SU-DHL-6 (cell line): ENCODE results near the gene RBM28.

ENCODE experiments used
- H2AFZ ChIP-seq: fragments of 200-600 bp; sonication (generic); 2 replicates; pipeline ENCODE4 v1.6.1; 2014; ENCODE audit warnings: low read depth, mild to moderate bottlenecking, moderate library complexity, mixed read lengths, antibody characterized with exemption, low read length; ENCODE audit not compliant: severe bottlenecking
- H3F3A ChIP-seq: fragments of 200-600 bp; shearing (Covaris generic); 2 replicates; pipeline ENCODE4 v1.6.0; 2016; ENCODE audit warnings: antibody characterized with exemption, mild to moderate bottlenecking; ENCODE audit not compliant: insufficient read depth
- H3K27ac ChIP-seq: fragments of 200-600 bp; sonication (generic); 2 replicates; pipeline ENCODE4 v1.5.1; 2016; ENCODE audit warnings: low read depth, mild to moderate bottlenecking, low read length, moderate library complexity, mixed read lengths
- H3K27me3 ChIP-seq: fragments of 200-600 bp; sonication (generic), shearing (Covaris generic); 2 replicates; pipeline ENCODE4 v1.6.0; 2014; ENCODE audit warnings: mild to moderate bottlenecking, low read length
- H3K36me3 ChIP-seq: fragments of 200-600 bp; sonication (generic); 2 replicates; pipeline ENCODE4 v1.6.1; 2014; ENCODE audit warnings: mild to moderate bottlenecking, low read length, mixed read lengths
- H3K4me2 ChIP-seq: fragments of 300-600, 200-600 bp; shearing (Covaris generic), sonication (generic); 2 replicates; pipeline ENCODE4 v1.6.0; 2014; ENCODE audit warnings: low read length, low read depth, mild to moderate bottlenecking; ENCODE audit not compliant: poor library complexity, severe bottlenecking
- H3K4me3 ChIP-seq: fragments of 200-600 bp; sonication (generic); 2 replicates; pipeline ENCODE4 v1.5.1; 2014; ENCODE audit warnings: antibody characterized with exemption, low read length, mild to moderate bottlenecking, mixed read lengths; ENCODE audit not compliant: insufficient read depth, poor library complexity, severe bottlenecking
- H3K79me2 ChIP-seq: fragments of 200-600 bp; sonication (generic); 2 replicates; pipeline ENCODE4 v1.6.1; 2014; ENCODE audit warnings: mild to moderate bottlenecking, low read length, moderate library complexity; ENCODE audit not compliant: insufficient read depth
- H3K9ac ChIP-seq: fragments of 200-600 bp; sonication (generic); 2 replicates; pipeline ENCODE4 v1.7.0; 2014; ENCODE audit warnings: mild to moderate bottlenecking, low read length
- H3K9me2 ChIP-seq: fragments of 200-600 bp; sonication (generic); replicated peaks from 2 replicates; pipeline ENCODE4 v1.6.1; 2014; ENCODE audit warnings: low read length; ENCODE audit not compliant: insufficient read depth
- H3K9me3 ChIP-seq: fragments of 200-600 bp; sonication (generic); 2 replicates; pipeline ENCODE4 v1.6.1; 2014; ENCODE audit warnings: low read length, mixed read lengths; ENCODE audit not compliant: insufficient read depth
- H4K20me1 ChIP-seq: fragments of 200-600 bp; sonication (generic); 2 replicates; pipeline ENCODE4 v1.6.1; 2014; ENCODE audit warnings: low read depth, mild to moderate bottlenecking, antibody characterized with exemption, low read length, moderate library complexity, mixed read lengths
- CTCF ChIP-seq: fragments of 200-600 bp; sonication (generic); IDR thresholded peaks from one replicate; pipeline ENCODE4 v1.5.1; 2017; ENCODE audit warnings: antibody characterized with exemption, mild to moderate bottlenecking, low read length, moderate library complexity; ENCODE audit not compliant: insufficient read depth, poor library complexity, severe bottlenecking
- EZH2phosphoT487 ChIP-seq: fragments of 200-600 bp; sonication (generic), shearing (Covaris generic); conservative IDR thresholded peaks from 2 replicates; pipeline ENCODE4 v1.6.1; 2018; ENCODE audit warnings: mild to moderate bottlenecking, antibody characterized with exemption, low read length, moderate library complexity, mixed read lengths

Gene RBM28

DNA sequence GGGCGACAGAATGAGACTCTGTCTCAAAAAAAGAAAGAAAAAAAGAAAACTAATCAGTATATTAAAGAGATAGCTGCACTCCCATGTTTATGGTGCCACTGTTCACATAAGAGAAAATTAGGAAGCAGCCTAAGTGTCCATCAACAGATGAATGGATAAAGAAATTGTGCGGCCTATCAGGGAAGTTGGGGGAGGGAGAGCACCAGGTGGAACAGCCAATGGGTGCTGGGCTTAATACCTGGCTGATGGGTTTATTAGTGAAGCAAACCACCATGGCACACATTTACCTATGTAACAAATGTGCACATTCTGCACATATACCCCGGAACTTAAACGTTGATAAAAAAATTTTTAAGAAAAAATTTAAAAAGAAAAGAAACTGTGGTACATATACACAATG, 26.8 kb upstream of the RBM28 start:
- Histone ChIP-seq H3K4me2 (no peak overlapping the region), H3K9me3 (no peaks in the 10 kb centered on the region), H3K36me3 (no peaks in the 10 kb centered on the region), H2AFZ (no peak overlapping the region), H4K20me1 (no peaks in the 10 kb centered on the region), H3F3A (no peaks in the 10 kb centered on the region), H3K4me3 (no peak overlapping the region), H3K27ac (no peak overlapping the region), H3K27me3 (no peaks in the 10 kb centered on the region), H3K9me2 (no peaks in the 10 kb centered on the region), H3K79me2 (no peaks in the 10 kb centered on the region), H3K9ac (no peak overlapping the region)
- TF ChIP-seq CTCF (no peak), EZH2phosphoT487 (no peak)

DNA sequence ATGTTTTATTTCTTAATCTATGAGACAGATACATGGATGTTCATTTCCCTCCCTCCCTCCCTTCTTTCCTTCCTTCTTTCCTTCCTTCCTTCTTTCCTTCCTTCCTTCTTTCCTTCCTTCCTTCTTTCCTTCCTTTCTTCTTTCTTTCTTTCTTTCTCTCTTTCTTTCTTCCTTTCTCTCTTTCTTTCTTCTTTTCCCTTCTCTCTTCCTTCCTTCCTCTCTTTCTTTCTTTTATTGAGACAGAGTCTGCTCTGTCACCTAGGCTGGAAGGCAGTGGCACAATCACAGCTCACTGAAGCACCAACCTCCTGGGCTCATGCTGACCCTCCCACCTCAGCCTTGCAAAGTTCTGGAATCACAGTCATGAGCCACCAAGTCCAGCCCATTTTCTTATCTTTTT, 23.3 kb upstream of the RBM28 start:
- Histone ChIP-seq H3K4me3 (no peak overlapping the region), H3K79me2 (no peaks in the 10 kb centered on the region), H3K27ac (no peak overlapping the region), H3K9me3 (no peaks in the 10 kb centered on the region), H3K27me3 (no peaks in the 10 kb centered on the region), H3K9ac (no peak overlapping the region), H3F3A (no peaks in the 10 kb centered on the region), H4K20me1 (no peaks in the 10 kb centered on the region), H2AFZ (no peak overlapping the region), H3K4me2 (no peak overlapping the region), H3K36me3 (no peaks in the 10 kb centered on the region), H3K9me2 (no peaks in the 10 kb centered on the region)
- TF ChIP-seq EZH2phosphoT487 (no peak), CTCF (no peak)

DNA sequence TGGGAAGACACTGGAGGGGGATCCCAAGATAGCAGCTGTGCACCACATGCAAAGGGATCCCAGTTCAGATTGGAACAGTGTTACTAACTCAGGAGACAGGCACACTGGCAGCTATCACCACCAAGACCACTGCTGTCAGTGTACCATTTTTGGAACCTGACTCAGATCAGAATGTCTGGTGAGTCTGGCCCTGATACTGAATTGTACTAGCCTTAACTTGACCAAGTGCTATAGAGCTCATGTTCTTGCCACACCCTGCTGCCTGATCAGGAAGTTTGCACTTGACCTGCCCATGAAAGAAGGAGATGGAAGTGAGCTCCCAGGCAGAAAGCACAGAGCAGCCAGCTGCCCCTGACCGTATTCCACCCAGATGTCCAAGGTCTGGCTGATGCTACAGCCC, 22.6 kb upstream of the RBM28 start:
- Histone ChIP-seq H4K20me1 (no peaks in the 10 kb centered on the region), H3K4me2 (no peak overlapping the region), H3F3A (no peaks in the 10 kb centered on the region), H3K4me3 (no peak overlapping the region), H3K9ac (no peak overlapping the region), H2AFZ (no peak overlapping the region), H3K9me2 (no peaks in the 10 kb centered on the region), H3K9me3 (no peaks in the 10 kb centered on the region), H3K36me3 (no peaks in the 10 kb centered on the region), H3K27ac (no peak overlapping the region), H3K27me3 (no peaks in the 10 kb centered on the region), H3K79me2 (no peaks in the 10 kb centered on the region)
- no peak for TF ChIP-seq CTCF

DNA sequence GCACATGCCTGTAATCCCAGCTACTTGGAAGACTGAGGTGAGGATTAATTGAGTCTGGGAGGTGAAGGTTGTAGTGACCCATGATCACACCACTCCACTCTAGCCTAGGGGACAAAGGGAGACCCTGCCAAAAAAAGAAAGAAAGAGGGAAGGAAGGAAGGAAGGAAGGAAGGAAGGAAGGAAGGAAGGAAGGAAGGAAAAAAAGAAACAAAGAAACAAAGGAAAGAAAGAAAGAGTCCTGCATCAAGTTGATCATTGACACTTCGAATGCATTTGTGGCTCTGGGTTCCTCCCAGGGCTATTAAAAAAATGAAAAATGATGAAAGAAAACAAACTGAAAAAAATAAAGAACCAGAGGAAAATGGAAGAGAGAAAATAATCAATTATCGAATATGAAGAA, 21.7 kb upstream of the RBM28 start:
- Histone ChIP-seq H3K4me3 (no peak overlapping the region), H2AFZ (no peak overlapping the region), H3K4me2 (no peak overlapping the region), H4K20me1 (no peaks in the 10 kb centered on the region), H3F3A (no peaks in the 10 kb centered on the region), H3K9me3 (no peaks in the 10 kb centered on the region), H3K27me3 (no peaks in the 10 kb centered on the region), H3K36me3 (no peaks in the 10 kb centered on the region), H3K27ac (no peak overlapping the region), H3K9ac (no peak overlapping the region), H3K9me2 (no peaks in the 10 kb centered on the region), H3K79me2 (no peaks in the 10 kb centered on the region)
- TF ChIP-seq CTCF (no peak), EZH2phosphoT487 (no peak)
